ENCODE measurements around the gene VPS4A.

GRCh38 chr16:69283851-69284250, 27.3 kb upstream of the VPS4A start:
- TF ChIP-seq HNF4G (IDR thresholded peaks at IDR 0.05) (no peak), CTCF (IDR thresholded peaks at IDR 0.05; ENCODE audit: low read depth, low read length, missing input control) (no peak), RAD21 (IDR thresholded peaks at IDR 0.05) (no peak), GABPA (IDR thresholded peaks at IDR 0.05 in 1 of 2, conservative IDR thresholded peaks at IDR 0.05 in 1 of 2) (no peak), TAF1 (conservative IDR thresholded peaks at IDR 0.05) (no peak), ZBTB33 (IDR thresholded peaks at IDR 0.05) (no peak), MAX (IDR thresholded peaks at IDR 0.05) (no peak), YY1 (IDR thresholded peaks at IDR 0.05) (no peak), FOXA2 (IDR thresholded peaks at IDR 0.05) (no peak), HNF4A (conservative IDR thresholded peaks at IDR 0.05) (no peak), EGR1 (IDR thresholded peaks at IDR 0.05; ENCODE audit: low read depth in 2 of 2) (no peak)
- TF ChIP-seq, protein P1, sequence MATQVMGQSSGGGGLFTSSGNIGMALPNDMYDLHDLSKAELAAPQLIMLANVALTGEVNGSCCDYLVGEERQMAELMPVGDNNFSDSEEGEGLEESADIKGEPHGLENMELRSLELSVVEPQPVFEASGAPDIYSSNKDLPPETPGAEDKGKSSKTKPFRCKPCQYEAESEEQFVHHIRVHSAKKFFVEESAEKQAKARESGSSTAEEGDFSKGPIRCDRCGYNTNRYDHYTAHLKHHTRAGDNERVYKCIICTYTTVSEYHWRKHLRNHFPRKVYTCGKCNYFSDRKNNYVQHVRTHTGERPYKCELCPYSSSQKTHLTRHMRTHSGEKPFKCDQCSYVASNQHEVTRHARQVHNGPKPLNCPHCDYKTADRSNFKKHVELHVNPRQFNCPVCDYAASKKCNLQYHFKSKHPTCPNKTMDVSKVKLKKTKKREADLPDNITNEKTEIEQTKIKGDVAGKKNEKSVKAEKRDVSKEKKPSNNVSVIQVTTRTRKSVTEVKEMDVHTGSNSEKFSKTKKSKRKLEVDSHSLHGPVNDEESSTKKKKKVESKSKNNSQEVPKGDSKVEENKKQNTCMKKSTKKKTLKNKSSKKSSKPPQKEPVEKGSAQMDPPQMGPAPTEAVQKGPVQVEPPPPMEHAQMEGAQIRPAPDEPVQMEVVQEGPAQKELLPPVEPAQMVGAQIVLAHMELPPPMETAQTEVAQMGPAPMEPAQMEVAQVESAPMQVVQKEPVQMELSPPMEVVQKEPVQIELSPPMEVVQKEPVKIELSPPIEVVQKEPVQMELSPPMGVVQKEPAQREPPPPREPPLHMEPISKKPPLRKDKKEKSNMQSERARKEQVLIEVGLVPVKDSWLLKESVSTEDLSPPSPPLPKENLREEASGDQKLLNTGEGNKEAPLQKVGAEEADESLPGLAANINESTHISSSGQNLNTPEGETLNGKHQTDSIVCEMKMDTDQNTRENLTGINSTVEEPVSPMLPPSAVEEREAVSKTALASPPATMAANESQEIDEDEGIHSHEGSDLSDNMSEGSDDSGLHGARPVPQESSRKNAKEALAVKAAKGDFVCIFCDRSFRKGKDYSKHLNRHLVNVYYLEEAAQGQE (IDR thresholded peaks at IDR 0.05), result no peak

All from liver (tissue), 3 donors.